Calu3 (cell line): ENCODE data around the gene ATP13A4. TPM values are rescaled to one million over a fixed set of nuclear protein-coding genes. Genes with fewer than 3 reads are reported as not detected.
A peak's percentile ranks its signal among the peaks of the same experiment; 100 is the strongest.

Source experiments
- Bru-seq: library from RNA; stranded (reverse); fragments of 400-500 nt; gene quantifications from one replicate; lab custom pipeline; 2021; lab: Mats Ljungman, UMichigan
- BruChase-seq, 2 experiments: library from RNA; stranded (reverse); fragments of 400-500 nt; gene quantifications; one replicate each; lab custom pipeline; 2021; lab: Mats Ljungman, UMichigan
- BruUV-seq: library from RNA; stranded (reverse); fragments of 400-500 nt; replicated peaks from 2 replicates; lab custom pipeline; 2021; lab: Mats Ljungman, UMichigan
- CTCF ChIA-PET: fragments of 300-600 bp; sonication (Branson Sonifier 250); formaldehyde crosslinking; loops from one replicate; lab custom pipeline; 2022; ENCODE audit warnings: antibody characterized with exemption; lab: Charles Lee
- DNase-seq: peaks from one replicate; pipeline ENCODE4 v3.0.0; 2022
- H3K27ac Mint-ChIP-seq: one replicate; pipeline ENCODE4 v1.8.0; 2022; ENCODE audit warnings: mixed read lengths; ENCODE audit not compliant: unreplicated experiment
- H3K27me3 Mint-ChIP-seq: one replicate; pipeline ENCODE4 v1.8.0; 2022; ENCODE audit warnings: mixed read lengths; ENCODE audit not compliant: unreplicated experiment
- H3K36me3 Mint-ChIP-seq: one replicate; pipeline ENCODE4 v1.8.0; 2022; ENCODE audit warnings: mild to moderate bottlenecking, moderate library complexity, mixed read lengths; ENCODE audit not compliant: insufficient read depth, unreplicated experiment
- H3K4me1 Mint-ChIP-seq: one replicate; pipeline ENCODE4 v1.8.0; 2022; ENCODE audit warnings: mild to moderate bottlenecking, low read depth, mixed read lengths; ENCODE audit not compliant: unreplicated experiment
- H3K4me3 Mint-ChIP-seq: one replicate; pipeline ENCODE4 v1.8.0; 2022; ENCODE audit warnings: mild to moderate bottlenecking, low read depth, moderate library complexity, mixed read lengths; ENCODE audit not compliant: unreplicated experiment
- H3K9me3 Mint-ChIP-seq: one replicate; pipeline ENCODE4 v1.8.0; 2022; ENCODE audit warnings: low read depth, mixed read lengths; ENCODE audit not compliant: unreplicated experiment
- intact Hi-C: fragments of 100-400 bp; cut with micrococcal nuclease; formaldehyde crosslinking; loops from one replicate; pipeline ENCODE4 v1.10.0; 2022; ENCODE audit not compliant: unreplicated experiment
- long read RNA-seq: library from polyadenylated mRNA; stranded (forward); transcript quantifications from one replicate; pipeline ENCODE4 v2.0.0, GENCODE V29; 2022
- total RNA-seq: library from RNA; stranded (reverse); gene quantifications from 2 replicates; pipeline ENCODE4 v1.2.3, GENCODE V29; 2022
- TF ChIP-seq, protein P1 (sequence below): fragments of 200-600 bp; IDR thresholded peaks from one replicate; pipeline ENCODE4 v1.8.0; 2022; ENCODE audit warnings: antibody characterized with exemption; ENCODE audit not compliant: unreplicated experiment

The ATP13A4 gene
- total RNA-seq (24.6 and 31.9 TPM in 2 replicates), Bru-seq, nascent RNA (percentile 88 among the genes with signal in this experiment), BruChase-seq, experiment 1, labeled RNA remaining after a 6-hour chase (percentile 59 among the genes with signal in this experiment), BruChase-seq, experiment 2, labeled RNA remaining after a 2-hour chase (percentile 73 among the genes with signal in this experiment)
- long read RNA-seq, full-length matches to known transcripts = 4 of 14 reads
- long read RNA-seq, partial matches to known transcripts = 2 of 14 reads
- long read RNA-seq, other reads (novel, unspliced or antisense) = 8 of 14 reads

DNA sequence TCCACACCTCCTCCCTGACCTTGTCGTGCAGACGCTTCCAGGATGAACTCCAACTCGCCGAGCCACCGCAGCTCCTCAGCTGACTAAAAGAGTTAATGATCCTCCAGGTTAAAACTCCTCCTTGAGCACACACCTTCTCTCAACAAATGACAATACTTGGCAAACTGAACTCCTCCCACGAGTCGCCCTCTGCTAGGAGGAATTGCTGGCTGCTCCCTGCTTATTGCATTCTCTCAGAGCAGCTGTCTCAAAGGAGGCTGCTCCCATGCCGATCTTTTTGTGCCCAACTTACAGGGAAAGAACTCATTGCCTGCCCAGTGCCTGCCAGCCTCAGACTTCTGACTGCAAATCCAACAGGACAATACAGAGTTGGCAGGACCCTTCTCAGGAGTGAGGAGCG, at the start of gene ATP13A4:
Gene ATP13A4 (minus strand): TSS at position 85 of the 400 bp plus-strand sequence. CDS start 96 bp downstream, outside the sequence.
- peaks cover 39% of the 10 kb centered on the region for H3K36me3 Mint-ChIP-seq
- peak within 1 kb of the TSS; percentile 91 for H3K27ac Mint-ChIP-seq
- peak; percentile 84 for DNase-seq
- peak within 1 kb of the TSS; percentile 81 for H3K4me3 Mint-ChIP-seq
- H3K27me3 Mint-ChIP-seq = no peaks in the 10 kb centered on the region
- TF ChIP-seq, protein P1, sequence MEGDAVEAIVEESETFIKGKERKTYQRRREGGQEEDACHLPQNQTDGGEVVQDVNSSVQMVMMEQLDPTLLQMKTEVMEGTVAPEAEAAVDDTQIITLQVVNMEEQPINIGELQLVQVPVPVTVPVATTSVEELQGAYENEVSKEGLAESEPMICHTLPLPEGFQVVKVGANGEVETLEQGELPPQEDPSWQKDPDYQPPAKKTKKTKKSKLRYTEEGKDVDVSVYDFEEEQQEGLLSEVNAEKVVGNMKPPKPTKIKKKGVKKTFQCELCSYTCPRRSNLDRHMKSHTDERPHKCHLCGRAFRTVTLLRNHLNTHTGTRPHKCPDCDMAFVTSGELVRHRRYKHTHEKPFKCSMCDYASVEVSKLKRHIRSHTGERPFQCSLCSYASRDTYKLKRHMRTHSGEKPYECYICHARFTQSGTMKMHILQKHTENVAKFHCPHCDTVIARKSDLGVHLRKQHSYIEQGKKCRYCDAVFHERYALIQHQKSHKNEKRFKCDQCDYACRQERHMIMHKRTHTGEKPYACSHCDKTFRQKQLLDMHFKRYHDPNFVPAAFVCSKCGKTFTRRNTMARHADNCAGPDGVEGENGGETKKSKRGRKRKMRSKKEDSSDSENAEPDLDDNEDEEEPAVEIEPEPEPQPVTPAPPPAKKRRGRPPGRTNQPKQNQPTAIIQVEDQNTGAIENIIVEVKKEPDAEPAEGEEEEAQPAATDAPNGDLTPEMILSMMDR = no peak
- H3K4me1 Mint-ChIP-seq = peaks cover 72% of the 10 kb centered on the region
- intact Hi-C loops = loop anchor here (2.0 to 10.0 kb wide), 3 partner anchors 64 to 670 kb away; partner anchors contain the start of gene MB21D2
- BruUV-seq = no TSS peak
- CTCF ChIA-PET = interaction anchor here (1.1 to 1.2 kb wide), 3 partner anchors 9 to 91 kb away, joined by 3 read pairs; no protein-coding TSS in a partner anchor
- no peaks in the 10 kb centered on the region for H3K9me3 Mint-ChIP-seq

DNA sequence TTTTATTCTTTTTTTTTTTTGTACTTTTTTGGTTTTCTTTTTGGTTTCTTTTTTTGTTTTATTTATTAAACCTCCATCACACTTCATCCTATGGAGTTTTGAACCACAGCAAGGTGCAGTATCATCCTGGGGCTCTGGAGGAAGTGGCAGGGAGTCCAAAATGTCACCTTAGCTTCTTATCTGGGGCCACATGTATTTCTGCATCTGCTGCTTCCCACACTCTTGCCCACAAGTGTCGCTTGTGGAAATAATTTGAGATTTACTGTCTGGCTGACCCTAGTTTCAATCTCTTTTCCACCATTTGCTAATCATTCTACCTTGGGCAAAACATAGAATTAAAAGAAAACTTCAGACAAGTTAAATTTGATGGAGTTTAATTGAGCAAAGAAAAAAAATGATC, 44.7 kb upstream of the ATP13A4 start:
- TF ChIP-seq, protein P1 = no peak
- no peaks in the 10 kb centered on the region for H3K9me3 Mint-ChIP-seq
- CTCF ChIA-PET = interaction anchor here (0.7 kb wide), 2 partner anchors 320 to 964 kb away, joined by 4 read pairs; no protein-coding TSS in a partner anchor
- H3K4me1 Mint-ChIP-seq = peaks cover 28% of the 10 kb centered on the region
- BruUV-seq = no TSS peak
- peaks cover 25% of the 10 kb centered on the region for H3K36me3 Mint-ChIP-seq
- H3K4me3 Mint-ChIP-seq = no peak overlapping the region
- no peak for DNase-seq
- no peak overlapping the region for H3K27ac Mint-ChIP-seq
- no peaks in the 10 kb centered on the region for H3K27me3 Mint-ChIP-seq
- intact Hi-C loops = no loop called here

- intact Hi-C loops = no loop called here
- no peak overlapping the region for H3K27ac Mint-ChIP-seq
- peaks cover 28% of the 10 kb centered on the region for H3K4me1 Mint-ChIP-seq
- no peak overlapping the region for H3K4me3 Mint-ChIP-seq
- peaks cover 30% of the 10 kb centered on the region for H3K36me3 Mint-ChIP-seq
- CTCF ChIA-PET = interaction anchor here (0.5 to 0.7 kb wide), 3 partner anchors 182 to 841 kb away, joined by 4 to 5 read pairs (median 4); no protein-coding TSS in a partner anchor
- BruUV-seq = no TSS peak
- no peaks in the 10 kb centered on the region for H3K9me3 Mint-ChIP-seq
- DNase-seq = no peak
- TF ChIP-seq, protein P1 = no peak
- no peaks in the 10 kb centered on the region for H3K27me3 Mint-ChIP-seq
These were observed 43.5 kb upstream of the ATP13A4 start for GRCh38 chr3:193598202-193598601.

GRCh38 chr3:193595939-193596487, 41.3 kb upstream of the ATP13A4 start:
- TF ChIP-seq, protein P1 = no peak
- CTCF ChIA-PET = interaction anchor here (0.7 kb wide), 1 partner anchor 175 kb away, joined by 4 read pairs; no protein-coding TSS in a partner anchor
- BruUV-seq = no TSS peak
- no peak overlapping the region for H3K27ac Mint-ChIP-seq
- peaks cover 36% of the 10 kb centered on the region for H3K4me1 Mint-ChIP-seq
- DNase-seq = no peak
- H3K9me3 Mint-ChIP-seq = no peaks in the 10 kb centered on the region
- no peaks in the 10 kb centered on the region for H3K27me3 Mint-ChIP-seq
- peak overlapping the region; percentile 2 for H3K4me3 Mint-ChIP-seq
- intact Hi-C loops = no loop called here
- H3K36me3 Mint-ChIP-seq = peaks cover 39% of the 10 kb centered on the region
